ENCODE results near the gene MEAK7.

MEAK7 gene

DNA sequence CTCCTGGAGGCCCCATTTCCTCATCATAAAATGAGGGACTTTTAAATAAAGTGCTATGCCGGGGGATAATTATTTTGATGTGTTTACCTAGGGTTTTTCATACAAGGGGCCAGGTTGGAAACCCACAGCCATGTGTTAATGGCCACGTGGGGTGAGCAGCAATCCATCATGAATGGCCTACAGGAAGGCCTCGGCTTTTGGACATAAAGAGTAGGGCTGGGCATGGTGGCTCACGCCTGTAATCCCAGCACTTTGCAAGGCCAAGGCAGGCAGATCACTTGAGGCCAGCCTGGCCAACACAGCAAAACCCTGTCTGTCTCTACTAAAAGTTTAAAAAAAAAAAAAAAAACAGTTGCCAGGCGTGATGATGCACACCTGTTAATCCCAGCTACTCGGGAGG, 40.3 kb downstream of the MEAK7 start:
- no peak for DNase-seq

DNA sequence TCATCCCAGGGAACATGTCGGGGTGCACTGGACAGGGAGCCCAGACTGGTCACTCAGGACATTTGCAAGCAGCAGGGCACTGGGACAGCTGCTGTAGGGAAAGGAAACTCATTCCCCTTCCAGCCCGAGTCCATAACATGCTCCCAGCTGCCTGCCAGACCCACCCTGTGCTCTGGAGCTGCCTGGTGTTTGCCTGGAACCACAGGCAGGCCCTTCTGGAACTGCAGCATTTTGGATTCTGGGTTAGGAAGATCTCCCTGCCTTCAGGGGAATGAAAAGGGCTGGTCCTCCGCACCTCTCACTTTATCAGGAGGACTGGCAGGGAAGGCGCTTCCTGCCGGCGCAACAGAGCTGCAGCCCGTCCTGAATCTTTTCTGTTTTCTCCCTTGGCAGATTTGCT, 41.2 kb downstream of the MEAK7 start:
- no peak for DNase-seq

GRCh38 chr16:84462296-84463210, 41.9 kb downstream of the MEAK7 start:
- no peak for DNase-seq

- DNase-seq: no peak
These were observed 42.8 kb downstream of the MEAK7 start for GRCh38 chr16:84461413-84462295.

DNA sequence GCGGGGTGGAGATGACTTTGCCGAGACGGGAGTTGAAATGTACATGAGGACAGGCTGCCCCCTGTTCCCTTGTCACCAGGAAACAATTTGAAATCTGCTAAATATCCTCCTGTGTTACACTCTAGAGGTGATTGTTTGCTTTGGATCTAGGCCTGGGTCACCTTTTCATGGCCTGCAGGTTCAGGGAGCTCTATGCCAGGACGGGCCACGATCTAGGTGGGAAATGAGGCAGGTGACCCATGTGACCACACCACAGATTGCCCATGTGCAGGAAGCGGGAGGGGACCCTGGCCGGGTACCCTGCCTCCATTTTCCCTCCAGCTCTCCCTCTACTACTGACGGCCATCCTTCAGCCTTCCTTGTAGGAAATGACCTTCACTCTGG, 43.4 kb downstream of the MEAK7 start:
- no peak for DNase-seq

DNA sequence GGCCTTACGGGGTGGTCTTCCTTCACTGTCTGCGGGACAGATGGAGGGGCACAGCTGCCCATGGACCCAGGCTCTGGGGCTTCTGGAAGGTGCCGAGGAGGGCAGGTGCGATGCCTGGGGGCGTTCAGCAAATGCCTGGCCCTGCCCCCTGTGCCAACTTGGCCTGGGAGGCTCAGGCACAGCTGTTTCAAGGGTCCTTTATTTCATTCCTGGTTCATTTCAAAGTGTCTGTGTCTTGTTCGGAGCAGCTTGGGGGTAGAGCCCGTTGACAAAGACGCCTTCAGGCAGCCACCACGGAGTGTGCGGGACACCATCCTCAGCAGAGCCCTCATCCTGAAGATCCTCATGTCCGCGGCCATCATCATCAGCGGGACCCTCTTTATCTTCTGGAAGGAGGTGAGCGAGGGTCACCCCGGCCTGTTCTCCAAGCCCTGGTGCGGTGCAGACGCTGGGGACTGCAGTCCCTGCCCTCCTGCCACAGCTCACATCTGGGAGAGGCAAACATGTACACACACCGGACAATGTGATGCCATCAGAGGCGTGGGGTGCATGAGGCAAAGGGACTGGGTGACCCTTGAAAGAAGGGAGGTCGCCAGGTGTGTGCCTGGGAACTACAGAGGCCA, 43.9 kb downstream of the MEAK7 start:
- DNase-seq: no peak

DNA sequence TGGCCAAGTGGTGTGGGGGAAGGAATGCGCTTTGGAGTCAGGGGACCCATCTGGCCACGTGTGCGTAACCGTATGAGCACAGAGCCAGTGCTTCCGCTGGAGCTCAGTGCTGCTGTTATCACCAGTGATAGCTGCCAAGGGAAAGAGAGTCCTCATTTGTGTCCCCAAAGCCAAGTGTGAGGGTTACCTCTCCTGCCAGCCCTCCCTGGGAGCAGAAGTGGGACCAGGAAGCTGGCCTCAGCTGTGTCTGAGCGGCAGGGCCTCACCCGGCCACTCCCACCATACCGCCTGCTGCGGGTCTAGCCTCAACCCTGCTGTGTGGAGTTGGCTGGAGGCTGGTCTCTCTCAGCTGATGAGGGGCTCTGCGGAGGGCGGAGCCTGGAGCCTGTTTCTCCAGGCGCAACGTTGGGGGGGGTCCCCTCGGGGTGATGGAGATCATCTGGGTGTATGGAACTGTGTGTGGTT, 44.5 kb downstream of the MEAK7 start:
- DNase-seq: no peak

DNA sequence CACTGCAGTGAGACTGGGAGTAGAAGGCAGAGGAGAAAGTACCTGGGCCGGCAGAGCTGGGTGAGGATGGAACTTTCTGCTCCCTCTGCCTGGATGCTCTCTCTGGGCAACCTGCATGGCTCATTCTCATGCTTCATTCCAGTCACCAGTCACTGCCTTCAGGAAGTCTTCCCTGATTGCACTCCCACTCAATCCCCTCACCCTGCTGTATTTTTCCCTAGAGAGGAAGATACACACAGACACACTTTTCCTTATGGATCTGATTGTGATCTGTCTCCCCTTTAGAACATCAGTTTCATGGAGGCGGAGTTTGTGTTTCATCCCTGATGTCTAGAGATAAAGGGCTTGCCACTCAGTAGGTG, 44.9 kb downstream of the MEAK7 start:
- no peak for DNase-seq

- no peak for DNase-seq
These were observed 45.6 kb downstream of the MEAK7 start for GRCh38 chr16:84458606-84459532.

DNA sequence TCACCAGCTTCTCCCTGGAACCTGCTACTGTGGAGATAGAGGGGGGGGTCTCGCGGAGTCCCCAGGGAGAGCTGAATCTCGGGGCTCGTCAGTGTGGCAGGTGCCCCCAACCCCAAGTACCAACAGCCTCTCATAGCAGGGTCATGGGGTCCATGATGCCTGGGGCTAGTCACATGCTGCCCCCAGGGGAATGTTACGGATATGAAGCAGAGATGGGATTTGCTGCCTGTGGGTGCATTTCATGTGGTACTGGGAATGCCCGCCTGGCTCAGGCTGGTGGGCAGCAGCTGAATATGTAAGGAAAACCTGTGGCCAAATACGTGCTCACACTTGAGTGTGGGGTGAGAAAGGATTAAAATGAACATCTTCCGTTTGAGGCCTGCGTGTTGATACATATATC, 49.4 kb downstream of the MEAK7 start:
- DNase-seq: no peak

Measured in effector CD4-positive, alpha-beta T cell (primary cell).